ENCODE results near the gene LAMA1. TPM values are rescaled to one million over a fixed set of nuclear protein-coding genes. Genes with fewer than 3 reads are reported as not detected.

Gene LAMA1
- total RNA-seq, 1 donor from 2014 or later: 0.65 TPM

DNA sequence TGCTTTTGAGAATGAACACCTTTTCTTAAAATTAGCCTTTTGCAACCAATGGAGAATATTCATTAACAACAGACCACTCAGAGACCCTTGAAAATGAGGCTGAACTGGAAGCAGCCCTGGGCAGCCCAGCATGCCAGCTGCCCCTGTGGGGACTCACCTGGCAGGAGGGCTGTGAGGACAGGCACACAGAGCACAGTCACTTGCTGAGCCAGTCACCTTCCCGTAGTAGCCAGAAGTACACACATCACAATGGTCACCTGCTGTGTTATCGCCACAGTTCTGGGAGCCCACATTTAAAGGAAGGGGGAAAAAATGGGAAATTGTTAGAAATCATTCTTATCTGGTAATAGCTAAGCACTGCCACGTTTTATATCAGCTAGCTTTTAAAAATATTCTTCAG is 115.5 kb downstream of the LAMA1 start:
- Histone ChIP-seq H3K36me3 (no peaks in the 10 kb centered on the region), H3K27ac (no peak overlapping the region), H3K9me3 (no peaks in the 10 kb centered on the region), H3K4me1 (no peaks in the 10 kb centered on the region), H3K4me3 (no peak overlapping the region), H3K27me3 (ENCODE audit: low read depth) (no peaks in the 10 kb centered on the region)
- intact Hi-C loops (cut with DNase I): no loop called here
- TF ChIP-seq, protein P1, sequence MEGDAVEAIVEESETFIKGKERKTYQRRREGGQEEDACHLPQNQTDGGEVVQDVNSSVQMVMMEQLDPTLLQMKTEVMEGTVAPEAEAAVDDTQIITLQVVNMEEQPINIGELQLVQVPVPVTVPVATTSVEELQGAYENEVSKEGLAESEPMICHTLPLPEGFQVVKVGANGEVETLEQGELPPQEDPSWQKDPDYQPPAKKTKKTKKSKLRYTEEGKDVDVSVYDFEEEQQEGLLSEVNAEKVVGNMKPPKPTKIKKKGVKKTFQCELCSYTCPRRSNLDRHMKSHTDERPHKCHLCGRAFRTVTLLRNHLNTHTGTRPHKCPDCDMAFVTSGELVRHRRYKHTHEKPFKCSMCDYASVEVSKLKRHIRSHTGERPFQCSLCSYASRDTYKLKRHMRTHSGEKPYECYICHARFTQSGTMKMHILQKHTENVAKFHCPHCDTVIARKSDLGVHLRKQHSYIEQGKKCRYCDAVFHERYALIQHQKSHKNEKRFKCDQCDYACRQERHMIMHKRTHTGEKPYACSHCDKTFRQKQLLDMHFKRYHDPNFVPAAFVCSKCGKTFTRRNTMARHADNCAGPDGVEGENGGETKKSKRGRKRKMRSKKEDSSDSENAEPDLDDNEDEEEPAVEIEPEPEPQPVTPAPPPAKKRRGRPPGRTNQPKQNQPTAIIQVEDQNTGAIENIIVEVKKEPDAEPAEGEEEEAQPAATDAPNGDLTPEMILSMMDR (IDR thresholded peaks at IDR 0.05): no peak
- no peak for DNase-seq
- ATAC-seq: no peak

DNA sequence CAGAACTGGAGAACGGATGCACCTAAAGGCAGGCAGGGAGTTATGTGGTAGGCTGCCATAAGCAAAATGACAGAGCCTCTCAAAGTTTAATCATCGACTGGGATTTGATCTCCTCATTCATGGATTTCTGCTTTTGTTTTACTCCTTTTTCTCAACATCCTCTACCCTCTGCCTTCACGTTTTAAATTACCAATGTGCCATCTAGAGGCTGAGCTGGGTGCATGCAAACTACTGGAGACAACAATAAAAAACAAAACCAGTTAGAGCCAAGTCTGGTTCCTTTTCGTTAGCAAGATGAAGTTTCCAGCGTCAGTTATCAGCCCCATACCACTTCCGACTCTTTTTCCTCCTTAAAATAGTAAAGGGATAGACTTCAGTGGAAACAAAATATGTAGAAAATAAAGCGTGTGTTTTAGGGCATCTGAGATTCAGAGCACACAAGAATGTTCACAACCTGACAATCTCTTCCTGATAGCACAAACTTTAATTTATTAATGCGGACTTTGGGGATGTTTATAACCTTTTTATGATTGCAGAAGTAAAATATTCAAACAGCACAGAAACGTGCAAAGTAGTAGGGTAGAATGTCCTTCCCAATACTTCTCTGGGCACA is 117.0 kb downstream of the LAMA1 start:
- Histone ChIP-seq H3K9me3 (no peaks in the 10 kb centered on the region), H3K27me3 (ENCODE audit: low read depth) (no peaks in the 10 kb centered on the region), H3K4me3 (no peak overlapping the region), H3K27ac (no peak overlapping the region), H3K4me1 (no peaks in the 10 kb centered on the region), H3K36me3 (no peaks in the 10 kb centered on the region)
- ATAC-seq: no peak
- intact Hi-C loops (cut with DNase I): no loop called here
- no peak for DNase-seq
- TF ChIP-seq, protein P1 (IDR thresholded peaks at IDR 0.05): peak; percentile 44

DNA sequence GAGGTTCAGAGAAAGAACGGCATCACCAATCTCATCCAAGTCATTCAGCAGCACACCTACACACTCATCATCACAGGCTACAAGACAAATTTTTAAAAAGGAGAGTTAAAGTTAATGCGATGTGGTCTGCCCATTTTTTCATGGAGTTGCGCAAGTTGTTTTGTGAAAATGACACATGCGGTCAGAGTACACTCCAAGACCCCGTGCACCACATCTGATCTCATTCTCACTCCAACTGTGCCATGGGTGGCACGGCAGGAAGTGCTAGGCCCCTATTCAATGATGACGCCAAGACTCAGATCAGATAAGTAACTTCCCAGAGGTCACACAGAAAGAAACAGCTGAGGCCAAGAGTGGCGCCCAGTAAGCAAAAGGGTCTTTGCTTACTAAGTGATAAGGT is 119.8 kb downstream of the LAMA1 start:
- DNase-seq (no peak), ATAC-seq (no peak)
- Histone ChIP-seq H3K27ac (no peak overlapping the region), H3K36me3 (no peaks in the 10 kb centered on the region), H3K9me3 (no peaks in the 10 kb centered on the region), H3K4me3 (no peak overlapping the region), H3K4me1 (no peaks in the 10 kb centered on the region), H3K27me3 (ENCODE audit: low read depth) (no peaks in the 10 kb centered on the region)
- TF ChIP-seq, protein P1 (IDR thresholded peaks at IDR 0.05): no peak
- intact Hi-C loops (cut with DNase I): no loop called here

DNA sequence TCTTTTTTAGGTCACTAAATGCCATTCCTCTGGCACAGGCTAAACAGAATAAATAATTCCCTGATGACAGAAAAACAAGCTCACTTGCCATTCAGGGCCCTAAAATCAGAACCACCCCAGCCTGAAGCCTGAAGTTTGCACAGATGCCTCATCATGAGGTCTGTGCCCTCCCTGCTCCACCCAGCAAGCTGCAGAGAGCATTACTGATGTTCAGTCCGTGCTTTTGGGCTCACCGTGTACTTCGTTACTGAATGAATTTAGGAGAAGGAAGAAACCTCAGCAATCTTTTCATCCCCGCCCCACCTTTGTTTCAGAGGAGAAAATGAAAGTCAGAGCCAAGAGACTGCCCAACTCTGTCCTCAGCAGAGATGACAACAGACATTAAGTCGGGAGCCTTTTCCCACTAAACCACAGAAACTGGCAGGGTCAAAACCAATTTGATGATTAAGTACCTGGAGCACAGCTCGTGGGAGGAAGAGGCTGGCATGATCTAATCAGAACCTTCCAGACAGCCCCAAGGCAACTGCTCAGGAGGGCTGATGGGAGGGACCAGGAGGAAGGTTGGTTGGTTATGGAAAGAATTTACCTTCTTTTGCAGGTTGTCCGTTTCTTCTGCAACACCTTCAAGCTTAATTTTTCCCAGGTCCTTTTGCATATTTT is 122.7 kb downstream of the LAMA1 start:
- Histone ChIP-seq H3K9me3 (no peaks in the 10 kb centered on the region), H3K4me3 (no peak overlapping the region), H3K36me3 (no peaks in the 10 kb centered on the region), H3K27me3 (ENCODE audit: low read depth) (no peaks in the 10 kb centered on the region), H3K4me1 (no peaks in the 10 kb centered on the region), H3K27ac (no peak overlapping the region)
- ATAC-seq (no peak), DNase-seq (no peak)
- intact Hi-C loops (cut with DNase I): no loop called here
- TF ChIP-seq, protein P1 (IDR thresholded peaks at IDR 0.05): no peak

DNA sequence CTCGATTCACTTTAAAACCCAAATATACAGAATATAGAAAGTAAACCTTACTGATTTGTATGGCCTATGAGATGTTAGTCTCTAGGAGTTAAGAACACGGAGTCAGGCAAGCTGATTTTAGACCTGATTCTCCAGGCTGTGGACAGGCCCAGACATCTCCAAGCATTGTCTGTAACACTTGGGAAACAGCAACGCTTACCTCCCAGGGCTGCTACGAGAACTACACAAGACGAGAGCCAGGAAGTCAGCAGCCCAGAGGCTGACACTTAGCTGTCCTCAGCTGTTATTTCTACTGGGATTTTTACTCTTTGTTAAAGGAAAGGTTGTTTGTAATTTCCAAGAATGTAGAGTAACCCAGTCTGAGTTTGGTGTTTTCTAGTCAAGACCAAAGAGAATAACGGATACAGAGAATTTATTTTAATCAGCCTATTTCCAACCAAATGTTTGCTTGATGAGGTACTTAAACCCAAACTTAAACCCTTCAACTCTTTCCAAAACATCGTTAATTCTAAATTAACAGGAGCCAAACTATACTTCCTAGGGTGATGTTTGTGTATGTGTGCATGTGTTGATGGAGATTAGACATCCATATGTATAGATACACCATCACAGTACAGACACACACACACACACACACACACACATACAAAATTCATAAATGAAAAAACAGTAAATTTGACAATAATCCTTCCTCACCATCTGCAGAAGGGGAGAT is 123.4 kb downstream of the LAMA1 start:
- Histone ChIP-seq H3K4me3 (no peak overlapping the region), H3K27me3 (ENCODE audit: low read depth) (no peaks in the 10 kb centered on the region), H3K9me3 (no peaks in the 10 kb centered on the region), H3K36me3 (no peaks in the 10 kb centered on the region), H3K27ac (no peak overlapping the region), H3K4me1 (no peaks in the 10 kb centered on the region)
- DNase-seq (no peak), ATAC-seq (no peak)
- TF ChIP-seq, protein P1 (IDR thresholded peaks at IDR 0.05): no peak
- intact Hi-C loops (cut with DNase I): no loop called here
